ENCODE data around the gene VPS8.

VPS8 gene

GRCh38 chr3:184977796-184978195 is 165.8 kb downstream of the VPS8 start (continued):
- TF ChIP-seq ZNF18 (tag by site-specific recombination; IDR thresholded peaks at IDR 0.05) (no peak), ZIC2 (tag by site-specific recombination; IDR thresholded peaks at IDR 0.05) (no peak), ZNF610 (tag by site-specific recombination; IDR thresholded peaks at IDR 0.05; ENCODE audit: borderline replicate concordance) (no peak), WT1 (tag by site-specific recombination; IDR thresholded peaks at IDR 0.05) (no peak)

GRCh38 chr3:184981071-184981470 is 169.1 kb downstream of the VPS8 start:
- POLR2A ChIA-PET = no interaction called here
- TF ChIP-seq ZNF37A (tag by site-specific recombination; IDR thresholded peaks at IDR 0.05) = no peak
- Histone ChIP-seq H3K27ac (ENCODE audit: extremely low read depth, low read depth, low read length) (no peak overlapping the region), H3K36me3 (ENCODE audit: control insufficient read depth in 2 of 2, insufficient read depth in 1 of 2, low read length in 2 of 2) (peaks cover 0 to 5% of the 10 kb centered on the region in 2 experiments; a peak in 1 of 3 replicates), H3K9me3 (ENCODE audit: control insufficient read depth, insufficient read depth, low read depth, low read length) (no peaks in the 10 kb centered on the region), H3K4me1 (ENCODE audit: control insufficient read depth, insufficient read depth, low read length) (no peaks in the 10 kb centered on the region), H3K4me3 (ENCODE audit: low read depth, low read length) (no peak overlapping the region)
- CTCF ChIA-PET = no interaction called here

GRCh38 chr3:184982076-184982475 is 170.1 kb downstream of the VPS8 start:
- ChIA-PET POLR2A (no interaction called here), CTCF (interaction anchor here (0.7 kb wide), 1 partner anchor 34 kb away, joined by 4 read pairs; no protein-coding TSS in a partner anchor)
- no peak for TF ChIP-seq ZFHX2 (tag by site-specific recombination; conservative IDR thresholded peaks at IDR 0.05)
- TF ChIP-seq TCF7L2 (IDR thresholded peaks at IDR 0.05; ENCODE audit: borderline replicate concordance, low read depth, low read length) = peak; percentile 39; the same call in 1 of the 2 replicates
- Histone ChIP-seq H3K36me3 (ENCODE audit: control insufficient read depth in 2 of 2, insufficient read depth in 1 of 2, low read length in 2 of 2) (peaks cover 0 to 5% of the 10 kb centered on the region in 2 experiments; a peak in 1 of 3 replicates), H3K4me1 (ENCODE audit: control insufficient read depth, insufficient read depth, low read length) (no peaks in the 10 kb centered on the region), H3K4me3 (ENCODE audit: low read depth, low read length) (no peak overlapping the region), H3K27ac (ENCODE audit: extremely low read depth, low read depth, low read length) (no peak overlapping the region), H3K9me3 (ENCODE audit: control insufficient read depth, insufficient read depth, low read depth, low read length) (no peaks in the 10 kb centered on the region)

GRCh38 chr3:184985586-184985985 is 173.6 kb downstream of the VPS8 start:
- no peak for TF ChIP-seq YY1 (tag by site-specific recombination; IDR thresholded peaks at IDR 0.05)
- TF ChIP-seq ZNF140 (tag by site-specific recombination; IDR thresholded peaks at IDR 0.05) = no peak
- no peak for TF ChIP-seq GLIS1 (tag by site-specific recombination; IDR thresholded peaks at IDR 0.05)
- TF ChIP-seq REST (tag by site-specific recombination; IDR thresholded peaks at IDR 0.05) = 0 out of 2 replicates have a peak, but pooled peaks have one; percentile 28
- no peak for TF ChIP-seq ZNF202 (tag by site-specific recombination; IDR thresholded peaks at IDR 0.05; ENCODE audit: borderline replicate concordance)
- TF ChIP-seq ZNF280D (tag by site-specific recombination; IDR thresholded peaks at IDR 0.05) = no peak
- no peak for TF ChIP-seq AEBP2 (tag by site-specific recombination; IDR thresholded peaks at IDR 0.05; ENCODE audit: borderline replicate concordance)
- no peak for TF ChIP-seq ZNF19 (tag by site-specific recombination; IDR thresholded peaks at IDR 0.05; ENCODE audit: low read depth)
- TF ChIP-seq TSHZ1 (tag by site-specific recombination; IDR thresholded peaks at IDR 0.05; ENCODE audit: borderline replicate concordance) = no peak
- ChIA-PET POLR2A (no interaction called here), CTCF (interaction anchor here (0.8 kb wide), 1 partner anchor 10 kb away, joined by 3 read pairs; no protein-coding TSS in a partner anchor)
- H3K9me3 ChIP-seq (ENCODE audit: control insufficient read depth, insufficient read depth, low read depth, low read length) = no peaks in the 10 kb centered on the region
- H3K36me3 ChIP-seq (ENCODE audit: control insufficient read depth in 2 of 2, insufficient read depth in 1 of 2, low read length in 2 of 2) = peaks cover 0 to 5% of the 10 kb centered on the region in 2 experiments; a peak in 1 of 3 replicates
- no peaks in the 10 kb centered on the region for H3K4me1 ChIP-seq (ENCODE audit: control insufficient read depth, insufficient read depth, low read length)
- H3K27ac ChIP-seq (ENCODE audit: extremely low read depth, low read depth, low read length) = no peak overlapping the region
- no peak overlapping the region for H3K4me3 ChIP-seq (ENCODE audit: low read depth, low read length)

Measured in HEK293 (cell line).